OCI-LY1 (cell line): ENCODE results near the gene PPP1CB.
A peak's percentile ranks its signal among the peaks of the same experiment; 100 is the strongest.

Experiments used
- H2AFZ ChIP-seq: fragments of 200-600 bp; sonication (generic), shearing (Covaris generic); 2 replicates; pipeline ENCODE4 v1.6.0; 2014; ENCODE audit warnings: antibody characterized with exemption, mild to moderate bottlenecking, low read length
- H3F3A ChIP-seq: fragments of 200-600 bp; sonication (generic), shearing (Covaris generic); 2 replicates; pipeline ENCODE4 v1.6.0; 2014; ENCODE audit warnings: mild to moderate bottlenecking, antibody characterized with exemption, low read length, moderate library complexity; ENCODE audit not compliant: insufficient read depth
- H3K27ac ChIP-seq: fragments of 200-600 bp; sonication (generic); 2 replicates; pipeline ENCODE4 v1.5.1; 2014; ENCODE audit warnings: low read length, mixed run types, mild to moderate bottlenecking, low read depth; ENCODE audit not compliant: poor library complexity, severe bottlenecking
- H3K27me3 ChIP-seq: fragments of 200-600 bp; sonication (generic); 2 replicates; pipeline ENCODE4 v1.6.0; 2014; ENCODE audit warnings: antibody characterized with exemption, mild to moderate bottlenecking, low read length, moderate library complexity; ENCODE audit not compliant: insufficient read depth
- H3K36me3 ChIP-seq: fragments of 200-600 bp; sonication (generic); 2 replicates; pipeline ENCODE4 v1.6.1; 2014; ENCODE audit warnings: mild to moderate bottlenecking, antibody characterized with exemption, low read length, moderate library complexity, mixed read lengths; ENCODE audit not compliant: insufficient read depth
- H3K4me1 ChIP-seq: fragments of 200-600 bp; sonication (generic); 2 replicates; pipeline ENCODE4 v1.5.1; 2014; ENCODE audit warnings: mild to moderate bottlenecking, low read length, moderate library complexity; ENCODE audit not compliant: insufficient read depth, severe bottlenecking
- H3K4me2 ChIP-seq: fragments of 200-600 bp; sonication (generic), shearing (Covaris generic); 2 replicates; pipeline ENCODE4 v1.6.1; 2014; ENCODE audit warnings: low read length
- H3K4me3 ChIP-seq: fragments of 200-600 bp; sonication (generic); 2 replicates; pipeline ENCODE4 v1.5.1; 2014; ENCODE audit warnings: low read length, low read depth, mild to moderate bottlenecking, mixed read lengths; ENCODE audit not compliant: poor library complexity, severe bottlenecking
- H3K79me2 ChIP-seq: fragments of 200-600 bp; shearing (Covaris generic); 2 replicates; pipeline ENCODE4 v1.6.1; 2016; ENCODE audit warnings: mixed run types, low read length, mixed read lengths; ENCODE audit not compliant: insufficient read depth
- H3K9ac ChIP-seq: fragments of 200-600 bp; sonication (generic), shearing (Covaris generic); 2 replicates; pipeline ENCODE4 v1.6.1; 2014; ENCODE audit warnings: mild to moderate bottlenecking, low read length, mixed read lengths
- H3K9me2 ChIP-seq: fragments of 200-600 bp; sonication (generic), shearing (Covaris generic); 2 replicates; pipeline ENCODE4 v1.6.1; 2014; ENCODE audit warnings: low read depth, mild to moderate bottlenecking, low read length, mixed read lengths
- H3K9me3 ChIP-seq: fragments of 200-600 bp; shearing (Covaris generic); 2 replicates; pipeline ENCODE4 v1.6.1; 2014; ENCODE audit warnings: low read length, mixed read lengths
- H4K20me1 ChIP-seq: fragments of 200-600 bp; sonication (generic), shearing (Covaris generic); 2 replicates; pipeline ENCODE4 v1.6.0; 2016; ENCODE audit warnings: mild to moderate bottlenecking, low read length; ENCODE audit not compliant: insufficient read depth
- EZH2 ChIP-seq: fragments of 200-600 bp; sonication (generic), shearing (Covaris generic); IDR thresholded peaks from 2 replicates; pipeline ENCODE4 v1.8.0; 2017; ENCODE audit warnings: borderline replicate concordance, mixed run types, mild to moderate bottlenecking, antibody characterized with exemption, low read length, moderate library complexity, mixed read lengths
- TF ChIP-seq, protein P1 (sequence below): fragments of 200-600 bp; sonication (generic), shearing (Covaris generic); IDR thresholded peaks from 2 replicates; pipeline ENCODE4 v1.5.1; 2017; ENCODE audit warnings: mild to moderate bottlenecking, antibody characterized with exemption, low read length, moderate library complexity, mixed read lengths

Gene PPP1CB

DNA sequence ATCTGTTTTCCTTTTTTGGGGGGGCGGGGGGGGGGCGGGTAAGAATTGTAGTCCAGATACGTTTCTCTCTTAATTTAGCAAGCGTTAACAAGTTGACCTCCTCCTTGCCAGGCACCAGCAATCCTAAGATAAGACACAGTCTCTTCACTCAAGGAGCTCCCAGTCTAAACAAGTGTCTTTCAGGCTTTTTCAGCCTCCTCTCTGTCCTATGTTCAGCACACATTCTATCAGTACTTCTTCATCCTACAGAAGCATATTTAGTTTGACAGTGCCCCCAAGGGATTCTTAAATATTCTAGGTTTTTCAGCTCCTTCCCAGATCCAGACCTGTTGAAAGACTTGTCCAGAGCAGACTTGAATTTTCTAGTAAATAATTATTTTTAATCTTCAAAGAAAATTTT, 2.7 kb downstream of the PPP1CB start:
- Histone ChIP-seq H3K27me3 (no peaks in the 10 kb centered on the region), H3K4me1 (peaks cover 57% of the 10 kb centered on the region), H3F3A (no peaks in the 10 kb centered on the region), H2AFZ (no peak overlapping the region), H3K27ac (no peak overlapping the region), H3K9ac (no peak overlapping the region; the same call in 1 of the 2 replicates), H3K79me2 (peaks cover 72% of the 10 kb centered on the region), H3K4me2 (peak overlapping the region; percentile 94), H4K20me1 (no peaks in the 10 kb centered on the region; the same call in 1 of the 2 replicates), H3K36me3 (peaks cover 11% of the 10 kb centered on the region; the same call in 1 of the 2 replicates), H3K9me2 (no peaks in the 10 kb centered on the region), H3K9me3 (no peaks in the 10 kb centered on the region), H3K4me3 (no peak overlapping the region)
- TF ChIP-seq EZH2: no peak
- TF ChIP-seq, protein P1, sequence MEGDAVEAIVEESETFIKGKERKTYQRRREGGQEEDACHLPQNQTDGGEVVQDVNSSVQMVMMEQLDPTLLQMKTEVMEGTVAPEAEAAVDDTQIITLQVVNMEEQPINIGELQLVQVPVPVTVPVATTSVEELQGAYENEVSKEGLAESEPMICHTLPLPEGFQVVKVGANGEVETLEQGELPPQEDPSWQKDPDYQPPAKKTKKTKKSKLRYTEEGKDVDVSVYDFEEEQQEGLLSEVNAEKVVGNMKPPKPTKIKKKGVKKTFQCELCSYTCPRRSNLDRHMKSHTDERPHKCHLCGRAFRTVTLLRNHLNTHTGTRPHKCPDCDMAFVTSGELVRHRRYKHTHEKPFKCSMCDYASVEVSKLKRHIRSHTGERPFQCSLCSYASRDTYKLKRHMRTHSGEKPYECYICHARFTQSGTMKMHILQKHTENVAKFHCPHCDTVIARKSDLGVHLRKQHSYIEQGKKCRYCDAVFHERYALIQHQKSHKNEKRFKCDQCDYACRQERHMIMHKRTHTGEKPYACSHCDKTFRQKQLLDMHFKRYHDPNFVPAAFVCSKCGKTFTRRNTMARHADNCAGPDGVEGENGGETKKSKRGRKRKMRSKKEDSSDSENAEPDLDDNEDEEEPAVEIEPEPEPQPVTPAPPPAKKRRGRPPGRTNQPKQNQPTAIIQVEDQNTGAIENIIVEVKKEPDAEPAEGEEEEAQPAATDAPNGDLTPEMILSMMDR: no peak

DNA sequence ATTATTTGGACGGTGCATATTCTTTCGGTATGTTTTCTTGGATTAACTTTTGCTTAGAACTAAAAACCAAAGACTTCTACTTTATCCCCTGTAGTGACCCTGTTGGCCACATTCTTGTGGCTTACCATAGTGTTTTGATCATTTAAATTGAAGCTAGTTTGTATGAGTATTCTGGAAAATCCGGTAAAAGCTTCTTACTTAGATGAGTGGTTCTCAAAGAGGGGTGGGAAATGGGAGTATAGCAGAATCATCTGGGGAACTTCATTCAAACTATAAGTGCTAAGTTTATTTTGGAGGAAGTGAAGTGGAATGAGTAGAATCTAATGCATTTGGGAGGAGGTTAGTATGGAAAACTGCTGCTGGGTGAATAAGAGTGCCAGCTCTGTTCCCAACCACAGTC, 3.8 kb downstream of the PPP1CB start:
- H3K27ac ChIP-seq: no peak overlapping the region
- no peak overlapping the region for H2AFZ ChIP-seq
- TF ChIP-seq, protein P1: no peak
- TF ChIP-seq EZH2: no peak
- H3K9me2 ChIP-seq: no peaks in the 10 kb centered on the region
- peaks cover 51% of the 10 kb centered on the region for H3K4me1 ChIP-seq
- H3K9me3 ChIP-seq: no peaks in the 10 kb centered on the region
- no peaks in the 10 kb centered on the region; the same call in 1 of the 2 replicates for H4K20me1 ChIP-seq
- no peak overlapping the region for H3K9ac ChIP-seq
- no peaks in the 10 kb centered on the region for H3F3A ChIP-seq
- H3K36me3 ChIP-seq: peaks cover 19% of the 10 kb centered on the region; the same call in 1 of the 2 replicates
- peak overlapping the region; percentile 16; the same call in 1 of the 2 replicates for H3K4me2 ChIP-seq
- no peaks in the 10 kb centered on the region for H3K27me3 ChIP-seq
- peaks cover 80% of the 10 kb centered on the region for H3K79me2 ChIP-seq
- H3K4me3 ChIP-seq: no peak overlapping the region

DNA sequence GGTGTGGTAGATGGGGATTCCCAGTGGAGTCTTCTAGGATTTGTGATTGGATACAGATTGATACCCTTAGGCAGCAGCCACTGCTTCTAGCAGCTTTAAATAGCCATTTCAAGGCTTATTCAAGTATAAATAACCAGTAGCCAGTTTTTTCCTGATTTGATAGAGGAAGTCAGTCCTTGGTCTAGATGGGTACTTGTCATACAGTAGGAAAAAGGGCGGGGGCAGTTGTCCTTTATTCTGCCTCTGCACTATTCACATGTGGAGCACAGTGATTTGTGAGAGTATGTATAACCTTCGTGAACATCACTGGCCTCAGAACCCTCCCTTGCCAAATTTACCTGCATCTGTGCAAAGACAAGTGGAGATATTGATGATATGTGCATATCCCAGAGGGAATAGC, 6.8 kb downstream of the PPP1CB start:
- Histone ChIP-seq H3K4me3 (no peak overlapping the region), H3K36me3 (peaks cover 32% of the 10 kb centered on the region), H3K27ac (no peak overlapping the region), H3K79me2 (peaks cover 96% of the 10 kb centered on the region), H3K9ac (no peak overlapping the region), H3K4me1 (peaks cover 39% of the 10 kb centered on the region), H3K4me2 (no peak overlapping the region), H3K9me3 (no peaks in the 10 kb centered on the region), H2AFZ (no peak overlapping the region), H3F3A (no peaks in the 10 kb centered on the region), H3K9me2 (no peaks in the 10 kb centered on the region), H3K27me3 (no peaks in the 10 kb centered on the region), H4K20me1 (no peaks in the 10 kb centered on the region; the same call in 1 of the 2 replicates)
- TF ChIP-seq, protein P1: no peak
- TF ChIP-seq EZH2: no peak
